Left lung (tissue), 10 donors: ENCODE measurements around the gene DNM3. TPM values are rescaled to one million over a fixed set of nuclear protein-coding genes. Genes with fewer than 3 reads are reported as not detected.
A peak's percentile ranks its signal among the peaks of the same experiment; 100 is the strongest.

Experiments used
- ATAC-seq: fragments of 200-7000 bp; cut with Tn5 transposase; one replicate; pipeline ENCODE4 v1.9.1; 2020; ENCODE audit warnings: moderate library complexity
- DNase-seq, 4 donors: peaks; one replicate each; pipeline ENCODE4 v3.0.0-alpha.2; 2013 to 2020
- H3K27ac ChIP-seq, 2 donors: fragments of 200-600 bp; sonication (generic) in 1 of 2; one replicate each; pipeline versions ENCODE4 v1.5.0 to v1.8.0; 2020 to 2021
- H3K27me3 ChIP-seq, 2 donors: fragments of 200-600 bp; sonication (generic) in 1 of 2; one replicate each; pipeline versions ENCODE4 v1.5.0 to v1.8.0; 2020 to 2021
- H3K36me3 ChIP-seq, 2 donors: fragments of 200-600 bp; sonication (generic) in 1 of 2; one replicate each; pipeline versions ENCODE4 v1.5.0 to v1.8.0; 2020 to 2021
- H3K4me1 ChIP-seq, 2 donors: fragments of 200-600 bp; one replicate each; pipeline ENCODE4 v1.8.0; 2021
- H3K4me3 ChIP-seq, 2 donors: fragments of 200-600 bp; sonication (generic) in 1 of 2; one replicate each; pipeline versions ENCODE4 v1.5.0 to v1.8.0; 2020 to 2021; ENCODE audit warnings: mild to moderate bottlenecking in 1 of 2
- H3K9me3 ChIP-seq, 2 donors: fragments of 200-600 bp; sonication (generic) in 1 of 2; one replicate each; pipeline versions ENCODE4 v1.5.0 to v1.8.0; 2020 to 2021
- CTCF ChIP-seq, 2 donors: fragments of 200-600 bp; sonication (generic) in 1 of 2; IDR thresholded peaks; one replicate each; pipeline versions ENCODE4 v1.5.0 to v1.8.0; 2021; ENCODE audit warnings: antibody characterized with exemption in 2 of 2
- intact Hi-C, 2 donors: fragments of 100-400 bp; cut with DNase I; formaldehyde crosslinking; loops; one replicate each; pipeline versions ENCODE4 v1.11.2 to v1.14.2; 2022
- polyA plus RNA-seq, 6 donors: library from polyadenylated mRNA; unstranded; fragments of 120-200 nt; gene quantifications; one replicate each; pipeline ENCODE4 v1.2.1, GENCODE V29; 2013; ENCODE audit not compliant: insufficient read length in 6 of 6
- total RNA-seq, 2 donors: library from RNA; stranded (reverse); fragmentation: NEBNext Ultra II Directional; extraction: Animal tissue kit (Norgen Biotek cat#: 25700); gene quantifications; one replicate each; pipeline ENCODE4 v1.2.1, GENCODE V29; 2021
- donor health status: DM: no; HTN: yes; CAD: no.
- donor health status: DM: no; HTN: no; CAD: no.

DNM3 gene
- total and polyA plus RNA-seq, 8 donors = 5.2 to 7.7 (median 6.3) TPM

- no peak overlapping the region for H3K4me3 ChIP-seq
- no peak for ATAC-seq
- intact Hi-C loops = no loop called here
- no peaks in the 10 kb centered on the region for H3K27me3 ChIP-seq
- no peak overlapping the region for H3K27ac ChIP-seq
- no peaks in the 10 kb centered on the region for H3K36me3 ChIP-seq
- no peak for TF ChIP-seq CTCF (IDR thresholded peaks at IDR 0.05)
- H3K4me1 ChIP-seq = no peaks in the 10 kb centered on the region
- peaks cover 0 to 15% of the 10 kb centered on the region in 2 donors for H3K9me3 ChIP-seq
- no peak for DNase-seq
Observed at GRCh38 chr1:171828794-171829193, 12.5 kb upstream of the DNM3 start.

GRCh38 chr1:171833091-171833825 is 8.0 kb upstream of the DNM3 start:
- no peak overlapping the region for H3K4me3 ChIP-seq
- ATAC-seq (no peak), DNase-seq (no peak)
- no peak overlapping the region for H3K27ac ChIP-seq
- TF ChIP-seq CTCF (IDR thresholded peaks at IDR 0.05) = no peak
- no peaks in the 10 kb centered on the region for H3K9me3 ChIP-seq
- H3K4me1 ChIP-seq = no peaks in the 10 kb centered on the region
- no peaks in the 10 kb centered on the region for H3K36me3 ChIP-seq
- intact Hi-C loops = no loop called here
- H3K27me3 ChIP-seq = no peaks in the 10 kb centered on the region

- H3K27ac ChIP-seq = no peak overlapping the region
- no peaks in the 10 kb centered on the region for H3K36me3 ChIP-seq
- no peaks in the 10 kb centered on the region for H3K9me3 ChIP-seq
- DNase-seq (no peak), ATAC-seq (no peak)
- TF ChIP-seq CTCF (IDR thresholded peaks at IDR 0.05) = no peak
- H3K27me3 ChIP-seq = no peaks in the 10 kb centered on the region
- H3K4me1 ChIP-seq = no peaks in the 10 kb centered on the region
- intact Hi-C loops = no loop called here
- no peak overlapping the region for H3K4me3 ChIP-seq
Observed at GRCh38 chr1:171834821-171835220, 6.5 kb upstream of the DNM3 start.

GRCh38 chr1:171835891-171836290 is 5.4 kb upstream of the DNM3 start:
- intact Hi-C loops = no loop called here
- TF ChIP-seq CTCF (IDR thresholded peaks at IDR 0.05) = no peak
- ATAC-seq (no peak), DNase-seq (no peak)
- Histone ChIP-seq H3K9me3 (no peaks in the 10 kb centered on the region), H3K36me3 (no peaks in the 10 kb centered on the region), H3K27ac (no peak overlapping the region), H3K4me3 (no peak overlapping the region), H3K27me3 (no peaks in the 10 kb centered on the region), H3K4me1 (peaks cover 0 to 4% of the 10 kb centered on the region in 2 donors)

- intact Hi-C loops = no loop called here
- peaks cover 0 to 14% of the 10 kb centered on the region in 2 donors for H3K4me1 ChIP-seq
- H3K36me3 ChIP-seq = no peaks in the 10 kb centered on the region
- peak; percentile 9 for ATAC-seq
- peak; percentile 17 to 69 (median 36) for DNase-seq
- TF ChIP-seq CTCF (IDR thresholded peaks at IDR 0.05) = no peak
- peak overlapping the region; percentile 65 to 66 for H3K4me3 ChIP-seq
- H3K27me3 ChIP-seq = peaks cover 0 to 10% of the 10 kb centered on the region in 2 donors
- no peaks in the 10 kb centered on the region for H3K9me3 ChIP-seq
- no peak overlapping the region for H3K27ac ChIP-seq
Observed at GRCh38 chr1:171841931-171842761, 848 bp downstream of the DNM3 start.
